SIG-M5 (cell line): ENCODE measurements around the gene SPG11.
"Not testable (repeated sequence)": the region's sequence is repeated elsewhere in the genome, so short reads cannot be mapped to it uniquely, and the experiment has no call there.

Experiments
- DNase-seq: peaks from one replicate; lab custom pipeline; 2025; lab: John Stamatoyannopoulos, UW

The SPG11 gene

DNA sequence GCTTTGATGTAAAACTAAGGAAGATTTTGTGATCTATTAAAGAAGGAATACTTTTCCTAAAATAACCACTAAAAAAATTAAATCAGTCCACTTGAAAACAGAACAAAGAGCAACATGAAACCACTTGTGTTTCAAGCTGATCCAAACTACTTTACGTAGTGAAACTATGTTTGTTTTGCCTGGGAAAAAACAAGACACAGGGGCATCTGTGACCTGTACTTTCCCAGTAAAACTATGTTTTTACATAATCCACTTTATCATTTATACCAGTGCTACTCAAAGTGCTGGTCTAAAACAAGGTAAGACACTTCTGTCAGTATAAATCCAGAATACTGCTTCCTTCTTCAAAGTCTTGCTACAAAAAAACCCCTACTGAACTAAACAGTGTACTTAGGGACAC, 56.7 kb downstream of the SPG11 start:
- no peak for DNase-seq

- DNase-seq, result no peak
Observed at GRCh38 chr15:44603126-44603525, 60.3 kb downstream of the SPG11 start.

DNA sequence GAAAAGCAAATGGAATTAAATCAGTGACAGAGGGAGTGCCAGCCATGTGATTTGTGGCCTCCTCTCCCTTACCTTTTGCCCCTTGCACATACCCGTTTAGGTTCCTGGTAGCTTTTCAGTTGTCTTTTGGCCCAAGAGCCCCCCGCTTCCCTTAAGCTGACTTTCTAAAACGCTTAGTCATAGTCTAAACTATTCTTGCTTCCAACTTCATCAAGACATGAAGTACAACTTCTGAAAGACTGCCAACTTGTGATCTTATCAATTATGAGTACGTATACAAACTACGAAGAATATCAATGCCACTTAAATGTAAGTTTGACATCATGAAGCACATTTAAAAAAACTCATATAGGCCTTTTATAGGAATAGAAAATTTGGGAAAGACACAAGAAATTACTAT, 64.6 kb downstream of the SPG11 start:
- DNase-seq, result no peak

DNA sequence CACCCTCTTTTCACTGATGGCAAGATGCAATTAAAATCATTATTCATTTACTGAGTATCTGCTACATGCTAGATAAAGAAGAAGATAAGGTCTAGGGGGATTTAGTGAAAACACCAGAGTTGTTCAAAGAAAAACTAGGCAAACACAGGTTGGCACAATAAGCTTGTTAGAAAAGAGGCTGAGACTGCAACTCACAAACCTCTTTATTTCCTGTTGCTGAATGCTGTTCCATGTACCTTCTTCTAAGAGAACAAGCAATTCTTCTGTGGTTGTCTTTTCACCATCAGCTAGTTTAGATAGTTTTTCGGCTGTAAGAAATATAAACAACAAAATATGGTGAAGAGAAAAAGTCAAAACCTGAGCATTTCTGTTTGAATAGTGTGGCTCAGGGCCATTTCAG, 65.4 kb downstream of the SPG11 start:
- no peak for DNase-seq

- no peak for DNase-seq
Observed at GRCh38 chr15:44596511-44597010, 66.9 kb downstream of the SPG11 start.

DNA sequence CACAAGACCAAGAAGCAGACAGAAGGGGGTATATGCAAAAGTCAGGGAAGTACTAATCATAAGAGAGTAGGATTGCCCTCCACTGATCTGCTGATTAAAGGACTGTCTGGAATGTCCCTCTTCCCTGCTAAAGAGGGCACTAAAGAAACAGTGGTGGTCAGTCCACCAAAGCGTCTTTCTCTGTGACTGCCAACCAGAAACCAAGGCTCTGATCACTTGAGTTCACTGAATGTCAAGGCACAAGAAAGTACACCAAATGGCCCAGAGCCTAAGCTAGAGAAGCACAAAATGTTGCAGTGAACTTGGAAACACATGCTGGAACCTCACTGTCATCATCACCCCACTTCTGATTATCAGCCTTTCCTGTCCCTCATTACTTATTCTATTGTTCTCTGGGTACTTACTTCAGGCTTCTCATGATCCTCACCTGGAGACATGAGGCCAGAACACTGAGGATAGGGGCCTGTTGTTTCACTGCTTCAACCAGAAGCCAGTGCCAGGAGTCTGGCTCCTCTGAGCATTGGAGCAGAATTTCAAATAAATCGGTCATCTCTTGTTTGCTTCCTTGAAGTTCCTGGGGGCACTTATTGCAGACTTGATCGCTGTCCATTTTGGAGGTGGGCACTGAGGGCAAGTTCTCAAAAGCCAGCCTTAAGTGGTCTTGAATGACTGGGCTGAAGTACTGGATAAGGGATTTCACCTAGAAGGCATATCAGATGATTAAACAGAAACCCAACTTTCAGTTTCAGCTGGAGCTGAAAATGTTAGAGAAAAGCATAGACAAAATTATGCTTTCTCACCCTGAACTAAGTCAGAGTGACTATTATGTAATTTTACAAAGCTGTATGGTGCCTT, 67.6 kb downstream of the SPG11 start:
- DNase-seq, result no peak

- DNase-seq, result no peak
Observed at GRCh38 chr15:44595246-44595645, 68.2 kb downstream of the SPG11 start.

GRCh38 chr15:44593042-44593736, 70.3 kb downstream of the SPG11 start:
- DNase-seq, result no peak

DNA sequence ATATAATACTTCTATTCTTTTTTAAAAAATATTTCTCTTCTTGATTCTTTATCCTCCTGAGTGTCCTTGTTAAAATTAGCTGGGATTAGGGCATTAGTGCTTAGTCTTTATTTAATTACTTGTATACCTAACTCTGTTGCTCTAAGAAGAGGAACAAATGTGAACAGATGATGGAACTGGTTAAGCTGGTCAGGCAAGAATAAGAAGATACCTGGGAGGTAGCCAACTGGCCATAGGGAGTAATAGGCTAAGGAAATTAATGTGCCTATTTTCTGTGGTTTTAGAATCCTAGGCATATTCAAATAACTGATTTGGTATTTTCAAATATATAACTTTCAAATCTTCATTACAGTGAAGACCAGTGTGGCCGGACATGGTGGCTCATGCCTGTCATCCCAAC, 72.1 kb downstream of the SPG11 start:
- DNase-seq, result no peak

DNA sequence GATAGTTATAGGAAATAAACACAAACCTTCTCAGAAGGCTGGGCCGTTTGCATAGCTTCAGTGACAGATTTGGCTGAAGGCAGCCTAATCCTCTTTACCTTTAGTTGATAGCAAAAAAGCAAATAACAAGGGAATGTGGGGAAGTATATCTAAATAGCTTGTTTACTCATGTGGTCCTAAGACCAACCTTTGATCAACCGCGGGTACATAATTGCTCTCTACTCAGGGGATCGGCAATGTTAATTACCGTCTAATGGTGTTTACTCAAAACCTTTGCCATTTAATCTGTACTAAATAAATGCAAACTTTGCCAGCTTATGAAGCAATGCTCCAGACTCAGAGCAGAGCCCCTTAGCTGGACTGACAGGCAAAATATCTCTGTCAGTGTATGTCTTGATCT, 74.9 kb downstream of the SPG11 start:
- no peak for DNase-seq

DNA sequence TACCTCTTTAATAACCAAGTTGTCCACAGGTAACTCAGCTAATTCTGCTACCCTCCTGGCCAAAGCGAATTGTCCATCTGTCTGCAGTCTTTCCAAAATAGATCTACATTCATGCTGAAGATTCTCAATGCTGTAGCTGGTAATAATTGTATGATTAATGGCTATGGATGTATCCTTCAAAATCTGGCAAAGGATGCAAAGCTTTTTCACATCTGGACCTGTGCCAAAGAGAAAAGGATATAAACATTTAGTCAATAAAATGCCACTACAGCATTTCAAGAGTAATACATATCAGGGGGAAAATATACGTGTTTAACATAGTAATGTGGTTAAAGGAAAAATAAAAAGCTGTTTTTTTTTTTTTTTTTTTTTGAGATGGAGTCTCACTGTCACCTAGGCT, 77.8 kb downstream of the SPG11 start:
- no peak for DNase-seq

DNA sequence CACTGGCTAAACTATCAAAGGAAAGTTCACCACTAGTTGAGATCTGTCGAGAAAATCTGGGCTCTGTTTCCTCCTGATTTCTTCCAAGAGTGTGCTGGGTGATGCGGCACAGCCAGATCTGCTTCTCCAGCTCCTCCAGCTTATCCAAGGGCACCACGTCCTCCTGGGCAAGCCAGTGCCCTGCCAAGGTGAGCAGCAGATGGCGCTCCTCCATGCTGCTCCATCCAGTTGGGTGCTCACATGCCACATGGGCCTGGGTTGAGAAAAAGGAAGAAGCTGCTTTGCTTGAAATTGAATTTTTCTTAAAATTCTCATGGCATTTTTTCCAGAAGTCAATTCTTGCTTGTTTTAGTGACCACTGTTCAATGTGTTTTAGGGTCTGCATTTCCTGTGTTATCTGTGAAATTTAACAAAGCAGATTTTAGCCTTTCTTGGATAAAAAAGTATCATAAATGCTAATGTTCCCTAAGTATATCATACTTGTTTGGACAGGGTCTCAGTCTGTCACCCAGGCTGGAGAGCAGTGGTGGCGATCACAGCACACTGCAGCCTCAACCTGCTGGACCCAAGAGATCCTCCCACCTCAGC, 79.2 kb downstream of the SPG11 start:
- no peak for DNase-seq

DNA sequence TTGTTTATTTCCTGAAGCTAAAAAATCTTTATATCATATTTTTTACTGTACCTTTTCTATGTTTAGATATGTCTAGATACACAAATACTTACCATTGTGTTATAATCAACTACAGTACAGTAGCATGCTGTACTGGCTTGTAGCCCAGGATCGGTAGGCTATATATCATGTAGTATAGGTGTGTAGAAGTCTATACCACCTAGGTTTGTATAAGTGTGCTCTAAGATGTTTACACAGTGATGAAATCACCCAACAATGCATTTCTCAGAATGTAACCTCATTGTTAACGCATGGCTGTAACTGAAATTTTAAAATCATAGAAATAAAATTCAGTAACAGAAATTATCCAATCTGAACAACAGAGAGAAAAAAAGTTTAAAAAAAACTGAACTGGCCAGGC, 83.4 kb downstream of the SPG11 start:
- no peak for DNase-seq

GRCh38 chr15:44574734-44575133, 88.7 kb downstream of the SPG11 start:
- DNase-seq, result no peak

DNA sequence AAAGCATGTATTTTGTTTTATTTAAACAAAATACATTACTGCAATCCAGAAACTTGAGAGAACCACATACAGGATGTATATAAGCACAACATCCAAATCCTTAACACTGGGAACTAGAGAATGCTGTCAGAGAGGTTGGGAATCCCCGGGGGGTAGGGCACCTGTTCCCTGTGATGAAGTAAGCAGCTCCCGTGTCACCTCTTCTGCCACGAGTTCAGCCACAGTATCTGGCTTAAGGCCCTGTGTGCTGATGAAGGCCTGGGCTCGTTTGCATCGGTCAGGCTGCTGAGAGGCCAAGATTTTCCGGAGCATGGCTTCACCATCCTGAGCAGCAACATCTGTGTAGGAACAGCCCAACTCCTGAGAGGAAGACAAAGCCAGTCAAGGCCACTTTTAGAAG, 90.1 kb downstream of the SPG11 start:
- DNase-seq, result no peak

DNA sequence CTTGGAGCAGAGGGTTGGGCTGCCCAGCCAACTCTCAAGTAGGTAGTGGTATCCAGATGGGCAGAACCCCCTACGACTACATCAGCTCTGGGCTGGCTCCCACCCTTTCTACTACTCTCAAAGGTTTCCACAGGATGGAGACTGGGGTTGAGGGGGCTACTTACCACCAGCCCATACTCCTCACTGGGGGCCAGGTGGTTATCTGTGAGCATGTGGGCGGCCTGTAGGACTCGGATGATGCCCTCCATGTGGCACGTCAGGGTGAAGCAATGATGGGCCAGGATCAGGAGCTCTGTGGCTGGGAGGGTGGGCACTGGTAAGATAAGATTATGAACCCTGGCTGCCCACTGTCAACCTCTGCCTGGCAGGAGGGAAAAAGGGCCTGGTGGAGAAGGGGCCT, 93.1 kb downstream of the SPG11 start:
- DNase-seq, result no peak

DNA sequence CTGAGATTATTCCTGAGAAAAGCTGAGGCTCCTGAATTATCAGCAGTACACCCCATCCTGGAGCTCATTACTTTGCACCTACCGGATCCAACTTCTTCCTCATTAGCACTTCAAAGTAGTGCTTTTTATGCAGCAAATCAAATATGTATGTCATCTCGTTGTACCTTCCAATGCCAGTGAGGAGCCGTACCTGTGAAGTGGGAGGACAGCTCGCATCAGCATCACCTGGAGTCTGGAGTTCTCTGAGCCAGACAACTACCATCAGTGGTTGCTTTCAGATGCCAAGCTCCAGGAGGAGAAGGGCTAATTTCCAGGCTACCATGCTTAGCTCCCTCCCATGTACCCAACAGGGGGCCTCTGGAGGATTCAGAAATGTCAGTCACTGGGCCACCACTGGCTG, 94.1 kb downstream of the SPG11 start:
- DNase-seq, result no peak

DNA sequence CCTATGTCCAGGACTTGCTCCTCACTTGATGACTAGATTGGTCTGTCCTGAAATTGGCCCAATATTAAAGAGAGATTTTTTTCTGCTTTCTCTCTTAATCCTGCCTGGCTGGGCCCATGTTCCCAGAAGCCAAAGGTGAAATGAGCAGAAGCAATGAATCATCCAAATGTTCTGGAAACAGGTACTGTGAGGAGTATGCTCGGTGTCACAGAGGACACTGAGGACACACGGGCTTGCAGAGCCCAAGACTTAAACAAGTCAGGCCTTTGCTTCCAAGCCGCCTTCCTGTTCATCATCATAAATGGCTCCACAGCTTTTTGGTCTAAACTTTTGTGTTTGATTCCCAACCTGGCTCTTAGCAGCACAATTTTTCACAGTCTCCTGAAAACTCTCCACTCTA, 95.1 kb downstream of the SPG11 start:
- DNase-seq, result no peak

DNA sequence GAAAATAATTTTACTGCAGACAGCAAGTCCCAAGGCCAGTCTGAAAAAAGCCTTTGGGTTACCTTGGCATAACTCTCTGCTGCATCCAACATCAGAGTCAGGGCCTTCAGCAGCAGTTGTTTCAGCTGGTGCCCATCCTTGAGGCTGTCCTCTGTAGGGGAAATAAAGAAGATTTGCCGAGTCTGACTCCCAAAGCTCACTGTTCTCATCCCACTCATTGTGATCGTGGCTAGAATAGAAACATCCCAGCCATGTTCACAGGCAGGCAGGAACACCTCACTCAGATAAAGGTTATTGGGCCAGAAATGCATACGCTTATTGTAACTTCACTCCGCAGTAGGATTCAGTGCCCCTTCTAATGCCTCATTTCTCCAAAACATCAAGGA, 97.3 kb downstream of the SPG11 start:
- no peak for DNase-seq

- DNase-seq, result no peak
Observed at GRCh38 chr15:44565387-44566154, 97.9 kb downstream of the SPG11 start.

- DNase-seq, result not testable (repeated sequence)
Observed at GRCh38 chr15:44560926-44561325, 102.5 kb downstream of the SPG11 start.
